Thyroid gland (tissue), 4 donors: ENCODE data around the gene TTLL10.

Experiments used
- CTCF ChIP-seq, 6 experiments: fragments of 200-600 bp in 3 of 6; fragments of 450-650 bp in 3 of 6; sonication (generic) in 3 of 6; IDR thresholded peaks; one replicate each; pipeline ENCODE4 v1.5.1; 2016 to 2019; ENCODE audit warnings: antibody characterized with exemption in 6 of 6, mild to moderate bottlenecking in 2 of 6, inconsistent platforms in 1 of 6, moderate library complexity in 1 of 6
- POLR2A ChIP-seq, 2 donors: fragments of 450-650 bp; IDR thresholded peaks; one replicate each; pipeline ENCODE4 v1.6.1; 2017; ENCODE audit warnings: antibody characterized with exemption in 2 of 2, mild to moderate bottlenecking in 2 of 2, moderate library complexity in 1 of 2

DNA sequence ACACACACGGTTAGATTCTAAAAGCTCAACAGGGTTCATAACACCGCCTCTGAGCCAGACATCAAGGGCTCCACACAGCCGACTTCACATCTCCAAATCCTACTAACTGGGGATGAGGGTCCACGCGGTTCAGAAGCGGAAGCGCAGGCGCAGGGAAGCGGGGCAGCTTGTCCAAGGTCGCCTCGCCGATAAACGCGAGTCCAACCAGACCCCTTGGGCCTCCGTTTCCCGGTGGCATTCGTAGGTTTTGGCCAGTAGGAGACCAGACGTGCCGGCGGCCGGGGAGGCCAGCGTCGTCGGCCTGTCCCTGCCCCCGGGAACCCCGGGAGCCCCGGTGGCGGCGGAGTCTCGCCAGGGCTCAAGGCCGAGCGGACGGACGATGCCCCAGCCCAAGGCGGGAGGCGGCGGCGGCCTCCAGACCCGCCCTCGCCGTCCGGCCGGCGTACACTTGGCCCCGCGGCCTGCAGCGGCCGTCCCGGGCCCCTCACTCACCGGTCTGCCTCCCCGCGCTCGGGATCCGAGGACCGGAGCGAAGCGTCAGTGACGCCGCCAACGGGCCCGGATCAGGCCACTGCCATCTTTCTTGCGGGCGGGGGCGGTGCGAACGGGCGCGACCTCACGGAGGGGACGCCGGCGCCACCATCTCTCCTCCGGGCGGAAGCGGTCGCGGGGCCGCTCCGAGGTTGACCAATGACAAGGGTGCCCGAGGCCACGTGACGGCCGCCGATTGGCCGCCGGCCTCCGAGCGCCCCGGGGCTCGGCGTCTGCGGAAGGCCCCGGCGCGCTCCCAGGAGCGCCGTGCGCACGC, 57.9 kb downstream of the TTLL10 start, which contains the start of gene SDF4:
- TF ChIP-seq CTCF (IDR thresholded peaks at IDR 0.05) (no peak), POLR2A (IDR thresholded peaks at IDR 0.05) (peak in 1 of 2 donors; percentile 64)
